NK-92 treated with Interleukin-12 subunit alpha and Interleukin-12 subunit beta, amount 100 ng/mL, for 24 hours (cell line): ENCODE measurements around the gene ZNF324B.
"Not testable (repeated sequence)": the region's sequence is repeated elsewhere in the genome, so short reads cannot be mapped to it uniquely, and the experiment has no call there.

Experiments
- DNase-seq: peaks from one replicate; lab custom pipeline; 2025; lab: John Stamatoyannopoulos, UW

Gene ZNF324B

GRCh38 chr19:58455306-58455705, 3.9 kb downstream of the ZNF324B start:
- no peak for DNase-seq

- DNase-seq = no peak
These were observed 4.7 kb downstream of the ZNF324B start for GRCh38 chr19:58456111-58456510.

DNA sequence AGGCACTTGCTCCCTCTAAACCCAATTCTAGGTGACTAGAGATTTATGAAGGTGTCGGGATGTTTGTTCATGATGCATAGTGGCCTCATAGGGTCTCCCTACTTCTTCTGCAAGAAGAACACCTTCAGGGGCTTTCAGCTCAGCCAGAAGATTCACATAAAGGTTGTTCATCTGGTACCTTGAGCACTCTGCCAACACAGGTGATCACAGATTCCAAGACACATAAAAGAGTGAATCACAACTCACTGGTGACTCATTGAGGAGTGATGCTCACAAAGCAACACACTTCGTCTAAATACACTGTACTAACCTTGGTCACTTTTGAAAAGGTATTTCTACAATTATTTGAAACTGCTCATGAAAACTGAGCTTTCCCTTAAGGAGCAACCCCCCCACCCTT, 8.6 kb downstream of the ZNF324B start:
- no peak for DNase-seq

- DNase-seq = no peak
These were observed 14.8 kb downstream of the ZNF324B start for GRCh38 chr19:58466089-58466759.

- peak; percentile 95 for DNase-seq
These were observed 15.6 kb downstream of the ZNF324B start, which contains the start of gene ZNF324 for GRCh38 chr19:58466760-58467589. Gene ZNF324, plus strand, starts transcription at chr19:58467080. Its CDS starts 2,106 bp downstream, at chr19:58469186.

DNA sequence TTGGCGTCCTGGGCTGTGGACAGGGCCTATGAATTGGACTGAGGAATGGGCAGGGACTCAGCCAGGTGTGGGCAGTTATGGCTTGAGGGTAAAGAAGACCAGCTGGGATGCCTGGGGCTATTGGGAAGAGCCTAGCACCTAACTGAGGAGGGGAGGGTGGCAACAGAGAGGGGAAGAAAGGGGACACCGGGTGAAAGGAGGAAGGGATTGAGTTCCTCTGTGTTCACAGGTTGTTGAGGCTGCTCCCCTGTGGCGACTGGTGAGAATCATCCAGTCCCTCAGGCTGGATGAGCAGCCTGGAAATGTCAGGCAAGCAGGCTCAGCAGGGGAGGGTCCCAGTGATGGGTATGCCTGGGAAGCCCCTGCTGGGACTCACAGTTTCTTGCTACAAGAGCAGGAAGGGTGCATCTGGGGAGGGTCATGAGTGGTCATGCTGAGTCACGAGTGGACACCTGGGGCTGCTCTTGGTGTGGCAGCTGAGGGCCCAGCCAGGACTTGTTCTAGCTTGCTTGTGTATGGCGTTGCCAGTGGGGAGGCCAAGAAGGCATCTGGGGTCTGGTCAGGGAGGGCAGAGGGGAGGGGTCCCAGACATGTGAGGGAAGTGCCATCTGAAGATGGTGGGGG, 16.9 kb downstream of the ZNF324B start:
- DNase-seq = no peak

GRCh38 chr19:58469241-58470013, 18.0 kb downstream of the ZNF324B start:
- DNase-seq = no peak

GRCh38 chr19:58470837-58471543, 19.6 kb downstream of the ZNF324B start:
- not testable (repeated sequence) for DNase-seq

DNA sequence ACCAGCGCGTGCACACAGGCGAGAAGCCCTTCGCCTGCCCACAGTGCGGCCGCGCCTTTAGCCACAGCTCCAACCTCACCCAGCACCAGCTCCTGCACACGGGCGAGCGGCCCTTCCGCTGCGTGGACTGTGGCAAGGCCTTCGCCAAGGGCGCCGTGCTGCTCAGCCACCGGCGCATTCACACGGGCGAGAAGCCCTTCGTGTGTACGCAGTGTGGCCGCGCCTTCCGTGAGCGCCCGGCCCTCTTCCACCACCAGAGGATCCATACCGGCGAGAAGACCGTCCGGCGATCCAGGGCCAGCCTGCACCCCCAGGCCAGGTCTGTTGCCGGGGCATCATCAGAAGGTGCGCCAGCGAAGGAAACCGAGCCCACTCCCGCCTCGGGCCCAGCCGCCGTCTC, 20.3 kb downstream of the ZNF324B start:
- no peak for DNase-seq

- DNase-seq = no peak
These were observed 22.4 kb downstream of the ZNF324B start for GRCh38 chr19:58473775-58474174.

DNA sequence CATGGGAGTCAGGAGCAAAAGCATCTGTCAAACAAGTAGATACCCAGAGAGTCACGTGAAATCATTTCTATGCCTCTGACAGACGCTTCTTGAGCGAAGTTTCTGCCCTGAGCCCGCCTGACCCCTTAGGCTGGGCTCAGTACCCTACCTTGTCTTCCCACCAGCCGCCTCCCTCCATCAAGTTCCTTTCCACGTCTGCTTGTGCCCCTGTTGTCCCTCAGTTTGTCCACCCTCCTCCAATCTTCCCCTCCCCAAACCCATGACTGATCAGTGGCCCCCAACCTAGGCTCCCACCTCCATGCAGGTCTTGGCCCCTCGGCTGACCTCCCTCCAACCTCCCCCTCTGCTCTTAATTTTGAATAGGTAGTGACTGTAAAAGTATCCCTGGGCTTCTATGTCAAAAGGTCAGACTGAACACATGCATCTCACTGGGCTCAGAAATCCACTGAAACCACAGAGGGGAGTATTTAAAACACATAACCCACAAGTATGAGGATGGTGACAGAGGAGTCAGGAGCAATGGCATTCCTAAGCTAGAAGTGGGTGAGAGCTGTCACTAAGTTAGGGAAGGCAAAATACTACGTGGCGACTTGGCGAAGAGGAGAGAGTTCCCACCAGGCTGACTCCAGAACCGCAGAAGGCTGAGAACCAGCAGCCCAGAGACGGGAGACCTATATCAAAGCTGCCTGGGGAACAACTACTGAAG, 23.0 kb downstream of the ZNF324B start:
- no peak for DNase-seq

GRCh38 chr19:58474997-58475713, 23.7 kb downstream of the ZNF324B start:
- DNase-seq = no peak

DNA sequence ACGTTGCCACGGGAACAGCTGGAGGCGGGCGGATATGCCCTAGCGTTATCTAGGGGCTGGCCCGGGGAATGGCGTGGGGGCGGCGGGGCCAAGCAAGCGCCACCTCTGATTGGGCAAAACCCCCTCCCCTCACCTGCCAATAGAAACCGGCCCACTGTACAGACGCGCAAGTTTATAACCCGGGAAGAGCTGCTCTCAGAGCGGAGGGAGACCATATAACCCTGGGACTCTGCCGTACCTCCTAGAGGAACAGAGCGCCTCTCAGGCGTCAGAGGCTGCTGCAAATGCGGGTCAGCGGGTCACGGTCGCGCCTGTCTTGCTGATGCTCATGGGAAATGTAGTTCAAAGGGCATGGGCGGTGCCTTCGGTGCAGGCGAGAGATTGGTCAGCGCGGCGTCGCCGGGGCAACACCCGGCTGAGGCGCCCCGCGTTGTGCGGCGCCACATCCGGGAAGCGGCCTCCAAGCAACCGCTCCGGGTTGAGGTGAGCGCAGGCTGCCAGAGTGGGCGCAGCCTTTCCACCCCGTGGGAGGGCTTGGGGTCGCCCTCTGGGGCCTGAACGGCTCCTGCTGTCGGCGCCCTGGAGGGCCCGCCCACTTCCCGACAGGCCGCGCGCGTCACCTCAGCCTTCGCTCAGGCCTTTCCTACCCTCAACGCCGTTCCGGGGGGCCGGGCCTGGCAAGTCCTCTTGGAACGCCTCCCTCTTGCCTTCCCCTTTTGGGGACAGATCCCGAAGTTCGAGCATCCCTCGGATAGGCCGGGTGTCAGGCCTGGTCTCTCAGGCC, 24.5 kb downstream of the ZNF324B start, which contains the start of gene ZNF446:
Gene ZNF446 (plus strand): TSS at position 639 of the 784 bp plus-strand sequence. CDS start 867 bp downstream, outside the sequence.
- DNase-seq = peak; percentile 97

GRCh38 chr19:58476498-58477015, 25.1 kb downstream of the ZNF324B start:
- DNase-seq = no peak

- no peak for DNase-seq
These were observed 25.7 kb downstream of the ZNF324B start for GRCh38 chr19:58477130-58477529.

- DNase-seq = no peak
These were observed 26.4 kb downstream of the ZNF324B start for GRCh38 chr19:58477871-58478270.

DNA sequence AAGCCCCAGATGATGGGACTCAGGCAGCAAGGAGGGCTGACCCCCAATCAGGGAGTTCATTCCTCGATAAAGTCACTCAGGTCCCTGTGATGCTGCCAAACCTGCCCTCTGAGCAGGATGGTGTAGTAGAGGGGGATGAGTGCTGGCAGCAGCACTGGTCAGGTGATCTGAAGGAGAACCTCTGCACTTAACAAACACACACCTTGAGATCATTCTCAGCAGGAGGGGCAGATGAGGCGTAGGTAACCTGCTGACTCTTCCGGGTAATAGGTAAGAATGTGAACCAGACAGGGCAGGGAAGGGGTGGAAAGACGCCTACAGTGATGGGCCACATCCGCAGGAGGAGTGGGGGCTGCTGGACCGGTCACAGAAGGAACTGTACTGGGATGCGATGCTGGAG, 27.9 kb downstream of the ZNF324B start:
- no peak for DNase-seq

DNA sequence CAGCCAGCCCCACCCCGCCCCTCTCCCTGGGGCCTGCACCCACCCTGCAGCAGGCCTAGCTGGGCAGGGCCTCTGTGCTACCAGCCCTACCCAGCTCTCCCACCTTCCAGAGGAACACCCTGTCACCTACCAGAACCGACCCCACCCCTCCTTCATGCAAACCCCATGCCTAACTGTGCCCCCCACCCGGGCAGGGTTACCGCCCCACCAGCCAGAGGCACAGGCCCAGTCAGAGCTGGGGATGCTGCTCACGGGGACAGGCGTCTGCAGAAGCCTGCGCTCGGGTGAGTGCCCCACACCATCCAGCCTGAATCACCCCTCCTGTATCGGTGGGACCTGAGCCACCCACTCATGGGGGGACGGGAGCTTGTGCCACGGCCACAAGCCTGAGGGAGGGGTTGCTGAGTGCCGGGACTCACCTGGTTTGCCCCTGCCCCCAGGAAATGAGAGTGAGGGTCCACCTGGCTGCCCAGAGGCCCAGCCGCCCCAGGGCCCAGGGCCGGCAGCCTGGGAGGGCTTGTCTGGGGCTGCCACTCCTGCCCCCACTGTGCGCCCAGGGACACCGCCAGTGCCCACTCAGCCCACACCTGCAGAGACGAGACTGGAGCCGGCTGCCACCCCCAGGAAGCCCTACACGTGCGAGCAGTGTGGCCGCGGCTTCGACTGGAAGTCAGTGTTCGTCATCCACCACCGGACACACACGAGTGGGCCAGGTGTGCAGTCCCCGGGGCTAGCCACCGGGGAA, 28.5 kb downstream of the ZNF324B start:
- no peak for DNase-seq
